Neural cell (in vitro differentiated cells): ENCODE data around the gene S100PBP. TPM values are rescaled to one million over a fixed set of nuclear protein-coding genes. Genes with fewer than 3 reads are reported as not detected.

Experiments used
- H2AFZ ChIP-seq: fragments of 200-600, 300-800 bp; sonication (generic), shearing (Covaris generic); 2 replicates; pipeline ENCODE4 v1.6.0; 2014; ENCODE audit warnings: low read depth, mild to moderate bottlenecking, antibody characterized with exemption, low read length, moderate library complexity
- H3F3A ChIP-seq: fragments of 200-600 bp; shearing (Covaris generic); 2 replicates; pipeline ENCODE4 v1.6.1; 2016; ENCODE audit warnings: mild to moderate bottlenecking, moderate library complexity, mixed read lengths, antibody characterized with exemption, low read length; ENCODE audit not compliant: insufficient read depth, poor library complexity, severe bottlenecking
- H3K27ac ChIP-seq: fragments of 200-600, 300-800 bp; sonication (generic), shearing (Covaris generic); 2 replicates; pipeline ENCODE4 v1.5.1; 2014; ENCODE audit warnings: mild to moderate bottlenecking, low read length, moderate library complexity
- H3K27me3 ChIP-seq: fragments of 300-800, 200-600 bp; sonication (generic), shearing (Covaris generic); 2 replicates; pipeline ENCODE4 v1.6.0; 2014; ENCODE audit warnings: mild to moderate bottlenecking, low read depth, low read length, moderate library complexity; ENCODE audit not compliant: insufficient read depth
- H3K36me3 ChIP-seq: fragments of 300-800, 200-600 bp; sonication (generic), shearing (Covaris generic); 2 replicates; pipeline ENCODE4 v1.5.1; 2014; ENCODE audit warnings: mild to moderate bottlenecking, antibody characterized with exemption, low read length, moderate library complexity; ENCODE audit not compliant: insufficient read depth
- H3K4me2 ChIP-seq: fragments of 300-800, 200-600 bp; sonication (generic), shearing (Covaris generic); 2 replicates; pipeline ENCODE4 v1.6.0; 2014; ENCODE audit warnings: mild to moderate bottlenecking, low read length
- H3K4me3 ChIP-seq: fragments of 300-800, 200-600 bp; sonication (generic), shearing (Covaris generic); 2 replicates; pipeline ENCODE4 v1.5.1; 2014; ENCODE audit warnings: mild to moderate bottlenecking, low read length, moderate library complexity
- H3K79me2 ChIP-seq: fragments of 200-600 bp; shearing (Covaris generic); replicated peaks from 2 replicates; pipeline ENCODE4 v1.6.0; 2014; ENCODE audit warnings: mild to moderate bottlenecking, low read length, moderate library complexity; ENCODE audit not compliant: insufficient read depth
- H3K9ac ChIP-seq: fragments of 300-800, 200-600 bp; sonication (generic), shearing (Covaris generic); 2 replicates; pipeline ENCODE4 v1.6.1; 2016; ENCODE audit warnings: mild to moderate bottlenecking, low read length, mixed read lengths
- H3K9me2 ChIP-seq: fragments of 200-600 bp; shearing (Covaris generic); 2 replicates; pipeline ENCODE4 v1.6.1; 2016; ENCODE audit warnings: mild to moderate bottlenecking, low read length, mixed read lengths; ENCODE audit not compliant: insufficient read depth
- H3K9me3 ChIP-seq: fragments of 200-600, 300-800 bp; sonication (generic), shearing (Covaris generic); 2 replicates; pipeline ENCODE4 v1.6.1; 2016; ENCODE audit warnings: mild to moderate bottlenecking, mixed run types, low read length, moderate library complexity, mixed read lengths
- H4K20me1 ChIP-seq: fragments of 200-600 bp; shearing (Covaris generic); 2 replicates; pipeline ENCODE4 v1.6.1; 2016; ENCODE audit warnings: mild to moderate bottlenecking, mixed run types; ENCODE audit not compliant: insufficient read depth
- CTCF ChIP-seq: fragments of 450-650 bp; IDR thresholded peaks from 2 replicates; pipeline ENCODE4 v1.5.1; 2014; ENCODE audit warnings: antibody characterized with exemption, mild to moderate bottlenecking, moderate library complexity; ENCODE audit not compliant: poor library complexity, severe bottlenecking
- EP300 ChIP-seq: fragments of 450-650 bp; conservative IDR thresholded peaks from 2 replicates; pipeline ENCODE4 v1.6.1; 2014; ENCODE audit warnings: antibody characterized with exemption, mild to moderate bottlenecking, moderate library complexity; ENCODE audit not compliant: poor library complexity, severe bottlenecking
- EZH2 ChIP-seq: fragments of 200-600, 300-800 bp; shearing (Covaris generic), sonication (generic); IDR thresholded peaks from 2 replicates; pipeline ENCODE4 v1.6.1; 2014; ENCODE audit warnings: antibody characterized with exemption, low read length, borderline replicate concordance, mild to moderate bottlenecking; ENCODE audit not compliant: insufficient read depth, poor library complexity, severe bottlenecking
- MXI1 ChIP-seq: fragments of 450-650 bp; conservative IDR thresholded peaks from 2 replicates; pipeline ENCODE4 v1.6.1; 2014; ENCODE audit warnings: antibody characterized with exemption, mild to moderate bottlenecking; ENCODE audit not compliant: poor library complexity, severe bottlenecking
- POLR2AphosphoS5 ChIP-seq: IDR thresholded peaks from 2 replicates; pipeline ENCODE4 v1.6.1; 2012
- RAD21 ChIP-seq: fragments of 450-650 bp; conservative IDR thresholded peaks from 2 replicates; pipeline ENCODE4 v1.6.1; 2014; ENCODE audit warnings: antibody characterized with exemption, mild to moderate bottlenecking, moderate library complexity
- REST ChIP-seq: IDR thresholded peaks from 2 replicates; pipeline ENCODE4 v1.6.1; 2012; ENCODE audit warnings: borderline replicate concordance
- SMC3 ChIP-seq: fragments of 450-650 bp; conservative IDR thresholded peaks from 2 replicates; pipeline ENCODE4 v1.6.1; 2014; ENCODE audit warnings: antibody characterized with exemption, mild to moderate bottlenecking, moderate library complexity; ENCODE audit not compliant: poor library complexity
- TAF1 ChIP-seq: IDR thresholded peaks from 2 replicates; pipeline ENCODE4 v1.6.1; 2012; ENCODE audit warnings: low read depth
- polyA plus RNA-seq: library from polyadenylated mRNA; depleted of rRNA; stranded (reverse); fragments of >200 nt; gene quantifications from 2 replicates; pipeline ENCODE4 v1.2.3, GENCODE V29; 2014

Gene S100PBP
- polyA plus RNA-seq, 1 donor from 2014 or later, result 77.0 TPM

- no peak for TF ChIP-seq SMC3
These were observed 76.7 kb downstream of the S100PBP start (continued) for GRCh38 chr1:32894019-32894600.

- no peaks in the 10 kb centered on the region for H3K36me3 ChIP-seq
- H3F3A ChIP-seq, result no peaks in the 10 kb centered on the region
- H3K27me3 ChIP-seq, result peaks cover 19% of the 10 kb centered on the region
- no peak overlapping the region for H3K4me2 ChIP-seq
- no peaks in the 10 kb centered on the region for H4K20me1 ChIP-seq
- no peak overlapping the region for H2AFZ ChIP-seq
- H3K9ac ChIP-seq, result no peak overlapping the region
- no peak overlapping the region for H3K27ac ChIP-seq
- no peaks in the 10 kb centered on the region for H3K79me2 ChIP-seq
- no peaks in the 10 kb centered on the region for H3K9me3 ChIP-seq
- H3K4me3 ChIP-seq, result no peak overlapping the region
- TF ChIP-seq POLR2AphosphoS5, result no peak
- no peak for TF ChIP-seq TAF1
- no peak for TF ChIP-seq CTCF
- no peak for TF ChIP-seq SMC3
- TF ChIP-seq RAD21, result no peak
- no peak for TF ChIP-seq EZH2
- no peak for TF ChIP-seq REST
- no peak for TF ChIP-seq EP300
- no peak for TF ChIP-seq MXI1
- no peaks in the 10 kb centered on the region for H3K9me2 ChIP-seq
These were observed 77.2 kb downstream of the S100PBP start for GRCh38 chr1:32894681-32895080.

GRCh38 chr1:32895325-32896215 lies 78.1 kb downstream of the S100PBP start:
- H3K27me3 ChIP-seq, result peaks cover 27% of the 10 kb centered on the region
- H3K4me2 ChIP-seq, result no peak overlapping the region
- no peaks in the 10 kb centered on the region for H3K9me2 ChIP-seq
- no peaks in the 10 kb centered on the region for H3K9me3 ChIP-seq
- no peak overlapping the region for H3K4me3 ChIP-seq
- H3K27ac ChIP-seq, result no peak overlapping the region
- H2AFZ ChIP-seq, result no peak overlapping the region
- H3K79me2 ChIP-seq, result no peaks in the 10 kb centered on the region
- no peak overlapping the region for H3K9ac ChIP-seq
- H3F3A ChIP-seq, result no peaks in the 10 kb centered on the region
- no peak for TF ChIP-seq POLR2AphosphoS5
- TF ChIP-seq TAF1, result no peak
- TF ChIP-seq RAD21, result no peak
- no peak for TF ChIP-seq MXI1
- TF ChIP-seq SMC3, result no peak
- no peak for TF ChIP-seq EP300
- no peak for TF ChIP-seq EZH2
- no peak for TF ChIP-seq REST
- TF ChIP-seq CTCF, result no peak
- no peaks in the 10 kb centered on the region for H3K36me3 ChIP-seq
- no peaks in the 10 kb centered on the region for H4K20me1 ChIP-seq
